GM06990 (cell line): ENCODE measurements around the gene LRRC27.

Source experiments
- DNase-seq: peaks from one replicate; pipeline ENCODE4 v3.0.0-alpha.2; 2011; ENCODE audit not compliant: insufficient read length; ENCODE audit errors: extremely low read depth
- H3K27me3 ChIP-seq: replicated peaks from 2 replicates; pipeline ENCODE4 v1.6.0; 2011; ENCODE audit warnings: low read length; ENCODE audit not compliant: control insufficient read depth, insufficient read depth
- H3K36me3 ChIP-seq: 2 replicates; pipeline ENCODE4 v1.5.1; 2011; ENCODE audit warnings: low read length; ENCODE audit not compliant: control insufficient read depth, insufficient read depth
- H3K4me3 ChIP-seq: replicated peaks from 2 replicates; pipeline ENCODE4 v1.5.1; 2011; ENCODE audit warnings: low read depth, mild to moderate bottlenecking, control low read depth, low read length
- CTCF ChIP-seq: IDR thresholded peaks from 2 replicates; pipeline ENCODE4 v1.5.1; 2011; ENCODE audit warnings: low read length, control low read depth, mild to moderate bottlenecking, inconsistent platforms; ENCODE audit not compliant: insufficient read depth, poor library complexity, severe bottlenecking

LRRC27 gene

GRCh38 chr10:132407846-132408278 is 75.9 kb downstream of the LRRC27 start:
- no peak for TF ChIP-seq CTCF
- Histone ChIP-seq H3K4me3 (no peak overlapping the region), H3K27me3 (no peaks in the 10 kb centered on the region; the same call in 1 of the 2 replicates), H3K36me3 (no peaks in the 10 kb centered on the region)
- no peak for DNase-seq

GRCh38 chr10:132408367-132408781 is 76.4 kb downstream of the LRRC27 start:
- Histone ChIP-seq H3K4me3 (no peak overlapping the region), H3K27me3 (no peaks in the 10 kb centered on the region; the same call in 1 of the 2 replicates), H3K36me3 (no peaks in the 10 kb centered on the region)
- DNase-seq, result no peak
- no peak for TF ChIP-seq CTCF

DNA sequence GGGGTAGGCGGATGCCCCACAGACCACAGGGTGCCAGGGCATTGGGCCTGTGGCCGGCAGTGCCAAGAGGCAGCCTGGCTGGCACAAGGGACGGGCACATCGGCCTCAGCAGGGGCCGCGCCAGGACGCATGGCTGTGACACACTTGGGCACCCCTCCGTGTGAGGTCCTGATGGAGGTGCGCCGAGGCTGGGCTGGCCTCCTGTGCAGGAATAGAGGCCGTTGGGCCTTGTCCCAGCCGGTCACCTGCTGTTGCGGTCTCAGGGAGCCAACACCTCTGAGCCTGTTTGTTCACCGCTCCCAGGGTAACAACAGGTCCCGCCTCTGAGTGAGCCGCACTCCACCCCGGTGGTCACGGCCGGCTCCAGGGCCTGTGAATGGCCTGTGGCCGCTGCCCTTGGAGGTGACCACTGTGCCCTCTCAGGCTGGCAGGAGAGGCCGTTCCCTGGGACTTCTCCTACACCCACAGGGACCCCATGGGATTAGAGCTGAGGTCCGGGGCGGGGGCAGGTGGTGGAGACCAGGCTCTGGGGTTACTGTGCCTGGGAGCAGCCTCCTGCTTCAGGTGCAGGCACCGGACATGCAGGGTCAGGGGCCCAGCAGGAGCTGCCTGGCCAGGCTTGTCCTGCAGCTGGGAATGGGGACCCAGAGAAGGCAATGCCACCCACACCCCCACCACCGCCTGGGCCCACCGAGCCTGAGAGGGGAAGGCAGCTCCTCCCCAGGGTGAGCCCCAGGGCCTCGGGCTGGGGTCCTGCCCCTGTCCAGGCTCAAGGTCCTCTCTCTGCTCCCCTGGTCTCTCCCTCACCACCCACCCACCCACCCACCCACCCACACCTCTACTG is 77.1 kb downstream of the LRRC27 start:
- Histone ChIP-seq H3K36me3 (no peaks in the 10 kb centered on the region), H3K4me3 (no peak overlapping the region), H3K27me3 (no peaks in the 10 kb centered on the region; the same call in 1 of the 2 replicates)
- DNase-seq, result no peak
- TF ChIP-seq CTCF, result no peak

DNA sequence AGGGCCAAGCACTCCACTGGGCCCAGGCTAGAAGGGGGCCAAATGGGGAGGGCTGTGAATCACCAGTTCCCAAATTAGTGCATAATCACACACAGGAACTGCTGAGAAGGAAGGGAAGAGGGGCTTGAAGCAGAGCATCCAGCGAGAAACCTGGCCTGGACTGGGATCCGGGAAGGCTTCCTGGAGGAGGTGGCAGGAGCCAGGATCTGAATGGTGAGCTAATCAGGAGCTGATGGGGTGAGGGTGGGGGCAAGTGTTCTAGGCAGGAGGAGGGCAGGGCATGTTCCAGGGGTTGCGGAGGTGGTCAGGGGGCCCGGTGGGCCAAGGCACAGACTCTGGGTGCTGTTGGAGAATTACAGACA is 77.7 kb downstream of the LRRC27 start:
- no peak for DNase-seq
- no peak for TF ChIP-seq CTCF
- no peaks in the 10 kb centered on the region; the same call in 1 of the 2 replicates for H3K27me3 ChIP-seq
- no peak overlapping the region for H3K4me3 ChIP-seq
- H3K36me3 ChIP-seq, result no peaks in the 10 kb centered on the region

DNA sequence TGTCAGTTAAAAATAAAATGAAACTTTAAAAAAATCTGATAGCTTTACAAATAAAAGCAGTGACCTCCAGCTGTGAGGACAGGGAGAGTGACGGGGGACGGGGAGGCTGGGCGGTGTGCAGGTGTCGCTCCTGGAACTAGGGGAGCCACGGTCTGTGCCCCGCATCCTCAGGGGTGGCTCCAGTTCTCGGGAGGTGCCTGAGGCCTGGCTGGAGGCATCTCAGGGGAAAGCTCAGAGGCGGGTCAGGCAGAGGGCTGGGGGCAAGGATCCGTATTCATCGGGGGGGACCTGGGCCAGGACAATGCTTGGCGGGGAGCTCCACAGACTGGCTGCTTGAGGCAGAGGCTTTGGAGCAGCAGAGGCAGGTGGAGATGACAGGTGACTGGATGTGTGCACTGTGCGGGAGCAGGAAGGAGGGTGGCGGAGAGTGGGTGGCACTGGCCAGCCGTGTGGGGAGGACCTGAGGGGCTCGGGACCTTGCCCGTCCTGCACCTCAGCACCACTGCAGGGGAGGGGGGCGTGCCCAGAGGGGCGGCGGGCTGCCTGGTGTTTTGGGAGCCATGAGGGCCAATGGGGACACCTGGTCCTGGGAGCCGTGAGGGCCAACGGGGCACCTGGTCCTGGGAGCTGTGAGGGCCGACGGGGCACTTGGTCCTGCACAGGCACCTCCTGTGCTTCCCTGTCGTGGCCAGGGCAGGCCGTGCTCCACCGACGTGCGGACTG is 78.2 kb downstream of the LRRC27 start:
- Histone ChIP-seq H3K36me3 (no peaks in the 10 kb centered on the region), H3K27me3 (no peaks in the 10 kb centered on the region; the same call in 1 of the 2 replicates), H3K4me3 (no peak overlapping the region)
- no peak for DNase-seq
- TF ChIP-seq CTCF, result no peak
